PC-9 (cell line): Measurements from ENCODE around the gene CNPY3. TPM values are rescaled to one million over a fixed set of nuclear protein-coding genes. Genes with fewer than 3 reads are reported as not detected.

Experiments used
- BruUV-seq: library from RNA; stranded (reverse); fragments of 400-500 nt; replicated peaks from 2 replicates; lab custom pipeline; 2021; lab: Mats Ljungman, UMichigan
- CTCF ChIA-PET: fragments of 300-600 bp; sonication (Branson Sonifier 250); formaldehyde crosslinking; loops from one replicate; lab custom pipeline; 2022; ENCODE audit warnings: antibody characterized with exemption; lab: Charles Lee
- POLR2A ChIA-PET: fragments of 300-600 bp; sonication (Branson Sonifier 250); formaldehyde crosslinking; loops from one replicate; lab custom pipeline; 2022; ENCODE audit warnings: antibody characterized with exemption; ENCODE audit not compliant: unreplicated experiment; lab: Charles Lee
- DNase-seq, 2 experiments: peaks; one replicate each; pipeline versions ENCODE4 v3.0.0 to v3.0.0-alpha.2; 2015 to 2022; ENCODE audit warnings: mixed read lengths in 1 of 2
- H2AFZ ChIP-seq: fragments of 200-600 bp; sonication (generic); 2 replicates; pipeline ENCODE4 v1.8.1; 2017; ENCODE audit warnings: antibody characterized with exemption
- H3F3A ChIP-seq: fragments of 200-600 bp; sonication (generic); 2 replicates; pipeline ENCODE4 v1.8.1; 2017; ENCODE audit warnings: antibody characterized with exemption, mild to moderate bottlenecking, low read depth; ENCODE audit not compliant: insufficient read depth
- H3K27ac ChIP-seq: fragments of 200-600 bp; sonication (generic); 2 replicates; pipeline ENCODE4 v1.6.1; 2016; ENCODE audit warnings: mixed run types
- H3K27me3 ChIP-seq: fragments of 200-600 bp; sonication (generic); 2 replicates; pipeline ENCODE4 v1.6.1; 2016; ENCODE audit warnings: low read depth, mixed run types; ENCODE audit not compliant: insufficient read depth
- H3K36me3 ChIP-seq: fragments of 200-600 bp; sonication (generic); 2 replicates; pipeline ENCODE4 v1.6.1; 2016; ENCODE audit warnings: low read depth, mixed run types
- H3K4me1 ChIP-seq: fragments of 200-600 bp; sonication (generic); replicated peaks from 2 replicates; pipeline ENCODE4 v1.6.1; 2016; ENCODE audit warnings: mixed run types; ENCODE audit not compliant: insufficient read depth
- H3K4me2 ChIP-seq: fragments of 200-600 bp; sonication (generic); 2 replicates; pipeline ENCODE4 v1.6.1; 2017; ENCODE audit warnings: mixed run types
- H3K4me3 ChIP-seq: fragments of 200-600 bp; sonication (generic); 2 replicates; pipeline ENCODE4 v1.6.1; 2016; ENCODE audit warnings: mixed run types
- H3K79me2 ChIP-seq: fragments of 200-600 bp; sonication (generic); 2 replicates; pipeline ENCODE4 v1.6.1; 2017; ENCODE audit warnings: low read depth, mixed run types
- H3K9me2 ChIP-seq: fragments of 200-600 bp; sonication (generic); 2 replicates; pipeline ENCODE4 v1.8.1; 2017; ENCODE audit warnings: mild to moderate bottlenecking; ENCODE audit not compliant: insufficient read depth
- H3K9me3 ChIP-seq: fragments of 200-600 bp; sonication (generic); 2 replicates; pipeline ENCODE4 v1.8.1; 2016; ENCODE audit warnings: low read depth; ENCODE audit not compliant: insufficient read depth
- H4K20me1 ChIP-seq: fragments of 200-600 bp; sonication (generic); 2 replicates; pipeline ENCODE4 v1.8.1; 2017; ENCODE audit not compliant: insufficient read depth
- CTCF ChIP-seq: fragments of 200-600 bp; sonication (generic); conservative IDR thresholded peaks from 2 replicates; pipeline ENCODE4 v1.6.1; 2017; ENCODE audit warnings: mixed run types, antibody characterized with exemption, mild to moderate bottlenecking, moderate library complexity
- EZH2 ChIP-seq: fragments of 200-600 bp; sonication (generic); IDR thresholded peaks from 2 replicates; pipeline ENCODE4 v1.8.0; 2017; ENCODE audit warnings: antibody characterized with exemption, low read depth
- intact Hi-C: fragments of 100-400 bp; cut with micrococcal nuclease; formaldehyde crosslinking; loops from one replicate; pipeline ENCODE4 v1.10.0; 2022; ENCODE audit not compliant: unreplicated experiment
- total RNA-seq: library from RNA; stranded (reverse); gene quantifications from 2 replicates; pipeline ENCODE4 v1.2.3, GENCODE V29; 2021

The CNPY3 gene
- total RNA-seq, 1 experiment from 2014 or later = 47.7 TPM

- Histone ChIP-seq H3K27ac (peak within 1 kb of the TSS; percentile 30), H2AFZ (peak within 1 kb of the TSS; percentile 97), H3K27me3 (no peaks in the 10 kb centered on the region), H3K36me3 (0 out of 2 replicates have a peak, but pooled peaks cover 6% of the 10 kb centered on the region), H3K9me3 (no peaks in the 10 kb centered on the region), H3K4me2 (peak within 1 kb of the TSS; percentile 95), H3K4me3 (peak within 1 kb of the TSS; percentile 87), H3K79me2 (peaks cover 22% of the 10 kb centered on the region), H3F3A (peaks cover 33% of the 10 kb centered on the region), H3K9me2 (no peaks in the 10 kb centered on the region), H3K4me1 (0 out of 2 replicates have a peak, but pooled peaks cover 26% of the 10 kb centered on the region), H4K20me1 (no peaks in the 10 kb centered on the region)
- peak; percentile 72 to 81 for DNase-seq
- intact Hi-C loops = no loop called here
- no TSS peak for BruUV-seq
- TF ChIP-seq CTCF (no peak), EZH2 (no peak)
- ChIA-PET CTCF (interaction anchor here (0.7 to 1.2 kb wide), 2 partner anchors 10 to 119 kb away, joined by 3 to 16 read pairs; no protein-coding TSS in a partner anchor), POLR2A (interaction anchor here (0.6 kb wide), 4 partner anchors 47 to 1138 kb away, joined by 3 to 15 read pairs (median 4); no protein-coding TSS in a partner anchor)
These were observed 49.7 kb downstream of the CNPY3 start, which contains the start of gene PEX6 for GRCh38 chr6:42978839-42979522. PEX6 (minus strand) TSS chr6:42979181; CDS start chr6:42979150, 31 bp downstream.

GRCh38 chr6:42979523-42980177, 50.4 kb downstream of the CNPY3 start:
- Histone ChIP-seq H3K27me3 (no peaks in the 10 kb centered on the region), H4K20me1 (no peaks in the 10 kb centered on the region), H3K9me3 (no peaks in the 10 kb centered on the region), H3K4me1 (0 out of 2 replicates have a peak, but pooled peaks cover 26% of the 10 kb centered on the region), H2AFZ (peak overlapping the region; percentile 97), H3K9me2 (no peaks in the 10 kb centered on the region), H3K27ac (peak overlapping the region; percentile 30), H3K79me2 (peaks cover 22% of the 10 kb centered on the region), H3K4me3 (peak overlapping the region; percentile 87), H3F3A (peaks cover 33% of the 10 kb centered on the region), H3K36me3 (0 out of 2 replicates have a peak, but pooled peaks cover 6% of the 10 kb centered on the region), H3K4me2 (peak overlapping the region; percentile 95)
- DNase-seq = no peak
- BruUV-seq = TSS peak; percentile 96
- ChIA-PET POLR2A (interaction anchor here (0.6 kb wide), 2 partner anchors 48 to 193 kb away, joined by 4 to 5 read pairs; no protein-coding TSS in a partner anchor), CTCF (interaction anchor here (1.2 kb wide), 1 partner anchor 118 kb away, joined by 16 read pairs; no protein-coding TSS in a partner anchor)
- TF ChIP-seq EZH2 (no peak), CTCF (no peak)
- intact Hi-C loops = no loop called here

GRCh38 chr6:42981836-42982235, 52.6 kb downstream of the CNPY3 start:
- BruUV-seq = no TSS peak
- no peak overlapping the region for H3K4me3 ChIP-seq
- H3F3A ChIP-seq = peaks cover 18% of the 10 kb centered on the region; the same call in 1 of the 2 replicates
- DNase-seq = no peak
- H3K27ac ChIP-seq = no peak overlapping the region
- no peaks in the 10 kb centered on the region for H3K36me3 ChIP-seq
- peaks cover 27% of the 10 kb centered on the region; the same call in 1 of the 2 replicates for H3K4me1 ChIP-seq
- H4K20me1 ChIP-seq = no peaks in the 10 kb centered on the region
- TF ChIP-seq CTCF (no peak), EZH2 (no peak)
- CTCF ChIA-PET = no interaction called here
- no peaks in the 10 kb centered on the region for H3K9me2 ChIP-seq
- intact Hi-C loops = no loop called here
- POLR2A ChIA-PET = no interaction called here
- no peaks in the 10 kb centered on the region for H3K27me3 ChIP-seq
- no peaks in the 10 kb centered on the region for H3K9me3 ChIP-seq
- no peak overlapping the region for H3K4me2 ChIP-seq
- H2AFZ ChIP-seq = no peak overlapping the region
- H3K79me2 ChIP-seq = peaks cover 27% of the 10 kb centered on the region
